Right atrium auricular region (tissue), 2 donors: ENCODE data around the gene RAB11FIP2. TPM values are rescaled to one million over a fixed set of nuclear protein-coding genes. Genes with fewer than 3 reads are reported as not detected.
A peak's percentile ranks its signal among the peaks of the same experiment; 100 is the strongest.
"Not testable (repeated sequence)": the region's sequence is repeated elsewhere in the genome, so short reads cannot be mapped to it uniquely, and the experiment has no call there.

ENCODE experiments used
- DNase-seq: peaks from one replicate; pipeline ENCODE4 v3.0.0-alpha.2; 2019; ENCODE audit warnings: low spot score
- H3K27ac ChIP-seq, 2 donors: fragments of 200-600 bp; sonication (generic); 1 replicate in 1 of 2; 2 replicates in 1 of 2; pipeline ENCODE4 v1.5.1; 2016 to 2019
- H3K27me3 ChIP-seq, 2 donors: fragments of 200-600 bp; sonication (generic); one replicate each; pipeline versions ENCODE4 v1.5.1 to v1.6.0; 2017 to 2019
- H3K36me3 ChIP-seq: fragments of 200-600 bp; sonication (generic); one replicate; pipeline ENCODE4 v1.5.1; 2016
- H3K4me1 ChIP-seq, 2 donors: fragments of 200-600 bp; sonication (generic); one replicate each; pipeline versions ENCODE4 v1.5.1 to v1.6.0; 2017 to 2019
- H3K4me3 ChIP-seq, 2 donors: fragments of 200-600 bp; sonication (generic); 1 replicate in 1 of 2; 2 replicates in 1 of 2; pipeline ENCODE4 v1.5.1; 2017 to 2019; ENCODE audit warnings: mild to moderate bottlenecking in 1 of 2, moderate library complexity in 1 of 2
- H3K9me3 ChIP-seq, 2 donors: fragments of 200-600 bp; sonication (generic); one replicate each; pipeline ENCODE4 v1.5.1; 2019
- CTCF ChIP-seq, 2 donors: fragments of 200-600 bp; sonication (generic); IDR thresholded peaks; one replicate each; pipeline ENCODE4 v1.5.1; 2019; ENCODE audit warnings: antibody characterized with exemption in 2 of 2
- total RNA-seq, 2 donors: library from RNA; depleted of rRNA; stranded (reverse); fragments of >200 nt; gene quantifications; one replicate each; pipeline ENCODE4 v1.1.0, GENCODE V29; 2016

RAB11FIP2 gene
- total RNA-seq = 10 to 100 TPM; 13.2 to 13.4 TPM

- Histone ChIP-seq H3K9me3 (no peaks in the 10 kb centered on the region), H3K4me3 (peak within 1 kb of the TSS; percentile 84 to 94), H3K36me3 (no peaks in the 10 kb centered on the region), H3K27me3 (no peaks in the 10 kb centered on the region), H3K4me1 (peaks cover 0 to 49% of the 10 kb centered on the region in 2 donors), H3K27ac (peak within 1 kb of the TSS; percentile 92 to 96)
- peak; percentile 97 for DNase-seq
- TF ChIP-seq CTCF (IDR thresholded peaks at IDR 0.05) = peak in 1 of 2 donors; percentile 23
Measured at GRCh38 chr10:118046395-118047156, at the start of gene RAB11FIP2. TSS of gene RAB11FIP2 (minus strand) at chr10:118046941. CDS start at chr10:118046163, 778 bp downstream.

- Histone ChIP-seq H3K4me1 (no peaks in the 10 kb centered on the region), H3K4me3 (no peak overlapping the region), H3K27me3 (no peaks in the 10 kb centered on the region), H3K9me3 (no peaks in the 10 kb centered on the region), H3K36me3 (no peaks in the 10 kb centered on the region), H3K27ac (no peak overlapping the region)
- no peak for TF ChIP-seq CTCF (IDR thresholded peaks at IDR 0.05)
- no peak for DNase-seq
Measured at GRCh38 chr10:118096022-118096421, 49.3 kb upstream of the RAB11FIP2 start.

GRCh38 chr10:118092209-118092608 is 45.5 kb upstream of the RAB11FIP2 start:
- Histone ChIP-seq H3K27ac (no peak overlapping the region), H3K36me3 (no peaks in the 10 kb centered on the region), H3K4me1 (no peaks in the 10 kb centered on the region), H3K27me3 (no peaks in the 10 kb centered on the region), H3K9me3 (no peaks in the 10 kb centered on the region), H3K4me3 (no peak overlapping the region)
- no peak for DNase-seq
- no peak for TF ChIP-seq CTCF (IDR thresholded peaks at IDR 0.05)

GRCh38 chr10:118080817-118081216 is 34.1 kb upstream of the RAB11FIP2 start:
- Histone ChIP-seq H3K36me3 (no peaks in the 10 kb centered on the region), H3K9me3 (no peaks in the 10 kb centered on the region), H3K27me3 (no peaks in the 10 kb centered on the region), H3K27ac (no peak overlapping the region), H3K4me3 (no peak overlapping the region), H3K4me1 (no peaks in the 10 kb centered on the region)
- TF ChIP-seq CTCF (IDR thresholded peaks at IDR 0.05) = no peak
- no peak for DNase-seq

GRCh38 chr10:118076705-118077104 is 30.0 kb upstream of the RAB11FIP2 start:
- H3K4me1 ChIP-seq = no peaks in the 10 kb centered on the region
- no peak overlapping the region for H3K4me3 ChIP-seq
- no peaks in the 10 kb centered on the region for H3K27me3 ChIP-seq
- H3K9me3 ChIP-seq = no peaks in the 10 kb centered on the region
- no peak for DNase-seq
- TF ChIP-seq CTCF (IDR thresholded peaks at IDR 0.05) = no peak
- H3K36me3 ChIP-seq = no peaks in the 10 kb centered on the region
- no peak overlapping the region for H3K27ac ChIP-seq

GRCh38 chr10:118072840-118073239 is 26.1 kb upstream of the RAB11FIP2 start:
- Histone ChIP-seq H3K27me3 (no peaks in the 10 kb centered on the region), H3K36me3 (no peaks in the 10 kb centered on the region), H3K9me3 (no peaks in the 10 kb centered on the region), H3K4me3 (no peak overlapping the region), H3K4me1 (no peaks in the 10 kb centered on the region), H3K27ac (no peak overlapping the region)
- DNase-seq = no peak
- no peak for TF ChIP-seq CTCF (IDR thresholded peaks at IDR 0.05)

- not testable (repeated sequence) for H3K36me3 ChIP-seq, H3K27ac ChIP-seq, H3K4me3 ChIP-seq, H3K4me1 ChIP-seq, H3K27me3 ChIP-seq, DNase-seq, H3K9me3 ChIP-seq
Measured at GRCh38 chr10:118067389-118067788, 20.6 kb upstream of the RAB11FIP2 start.
